ENCODE measurements around the gene GDF10.

Gene GDF10, protein sequence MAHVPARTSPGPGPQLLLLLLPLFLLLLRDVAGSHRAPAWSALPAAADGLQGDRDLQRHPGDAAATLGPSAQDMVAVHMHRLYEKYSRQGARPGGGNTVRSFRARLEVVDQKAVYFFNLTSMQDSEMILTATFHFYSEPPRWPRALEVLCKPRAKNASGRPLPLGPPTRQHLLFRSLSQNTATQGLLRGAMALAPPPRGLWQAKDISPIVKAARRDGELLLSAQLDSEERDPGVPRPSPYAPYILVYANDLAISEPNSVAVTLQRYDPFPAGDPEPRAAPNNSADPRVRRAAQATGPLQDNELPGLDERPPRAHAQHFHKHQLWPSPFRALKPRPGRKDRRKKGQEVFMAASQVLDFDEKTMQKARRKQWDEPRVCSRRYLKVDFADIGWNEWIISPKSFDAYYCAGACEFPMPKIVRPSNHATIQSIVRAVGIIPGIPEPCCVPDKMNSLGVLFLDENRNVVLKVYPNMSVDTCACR

GRCh38 chr10:47299611-47300428 is at the start of gene GDF10:
Gene GDF10 (plus strand): TSS chr10:47300197. CDS start chr10:47300652, 455 bp downstream.
- peak in 1 of 2 donors; percentile 26 for DNase-seq (ENCODE audit: low read depth in 1 of 2, low spot score in 1 of 2)

DNA sequence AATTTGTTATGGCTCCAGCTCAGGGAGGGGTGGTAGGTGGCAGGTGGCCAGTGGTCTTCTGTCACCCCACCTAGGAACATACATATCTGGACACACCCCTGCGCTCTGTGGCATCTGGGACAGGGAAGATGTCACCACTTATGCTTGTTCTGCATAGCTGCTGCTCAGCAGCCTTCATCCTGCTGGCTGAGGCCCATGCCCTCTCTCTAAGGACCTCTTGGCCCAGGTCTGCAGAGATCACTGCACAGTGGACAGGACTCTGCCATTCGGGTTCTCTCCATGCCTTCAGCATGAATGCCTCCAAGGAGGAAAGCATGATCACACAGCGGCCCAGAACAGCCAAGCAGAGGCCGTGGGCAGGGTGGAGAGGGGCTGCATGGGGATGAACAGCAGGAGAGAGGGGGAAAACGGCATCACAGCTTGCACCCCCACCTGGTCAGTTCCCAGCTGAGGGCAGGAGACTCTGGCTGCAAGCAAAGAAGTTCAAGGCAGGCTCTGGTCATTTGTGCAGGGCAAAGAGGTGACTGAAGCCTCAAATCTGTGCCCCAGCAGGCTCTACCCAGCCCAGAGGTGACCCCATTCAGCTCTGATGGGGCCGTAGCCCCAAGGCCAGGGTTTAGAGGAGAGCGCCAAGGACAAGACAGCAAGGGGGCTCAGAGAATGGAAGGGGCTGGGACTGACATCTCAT is 47.8 kb upstream of the GDF10 start:
- no peak for DNase-seq (ENCODE audit: low read depth in 1 of 2, low spot score in 1 of 2)

- DNase-seq (ENCODE audit: low read depth in 1 of 2, low spot score in 1 of 2): no peak
These were observed 46.9 kb upstream of the GDF10 start for GRCh38 chr10:47253030-47253637.

GRCh38 chr10:47253651-47254375 is 46.2 kb upstream of the GDF10 start:
- no peak for DNase-seq (ENCODE audit: low read depth in 1 of 2, low spot score in 1 of 2)

DNA sequence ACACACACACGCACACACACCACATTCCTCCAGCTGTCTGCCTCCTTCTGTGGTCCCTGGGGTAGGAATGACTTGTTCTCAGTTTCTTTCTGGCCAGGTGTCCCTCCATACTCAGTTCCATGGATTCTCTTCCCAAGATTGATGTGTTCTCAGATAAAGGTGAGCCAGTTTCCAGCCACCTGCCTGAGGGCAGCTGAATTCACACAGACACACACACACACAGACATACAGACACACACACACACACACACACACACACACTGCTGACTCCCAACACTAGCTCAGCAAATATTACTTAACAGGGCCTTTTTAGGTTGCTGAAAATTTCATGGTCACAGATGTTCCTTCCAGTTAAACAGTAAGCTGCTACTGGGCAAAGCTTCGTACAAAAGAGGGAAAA is 45.4 kb upstream of the GDF10 start:
- no peak for DNase-seq (ENCODE audit: low read depth in 1 of 2, low spot score in 1 of 2)

DNA sequence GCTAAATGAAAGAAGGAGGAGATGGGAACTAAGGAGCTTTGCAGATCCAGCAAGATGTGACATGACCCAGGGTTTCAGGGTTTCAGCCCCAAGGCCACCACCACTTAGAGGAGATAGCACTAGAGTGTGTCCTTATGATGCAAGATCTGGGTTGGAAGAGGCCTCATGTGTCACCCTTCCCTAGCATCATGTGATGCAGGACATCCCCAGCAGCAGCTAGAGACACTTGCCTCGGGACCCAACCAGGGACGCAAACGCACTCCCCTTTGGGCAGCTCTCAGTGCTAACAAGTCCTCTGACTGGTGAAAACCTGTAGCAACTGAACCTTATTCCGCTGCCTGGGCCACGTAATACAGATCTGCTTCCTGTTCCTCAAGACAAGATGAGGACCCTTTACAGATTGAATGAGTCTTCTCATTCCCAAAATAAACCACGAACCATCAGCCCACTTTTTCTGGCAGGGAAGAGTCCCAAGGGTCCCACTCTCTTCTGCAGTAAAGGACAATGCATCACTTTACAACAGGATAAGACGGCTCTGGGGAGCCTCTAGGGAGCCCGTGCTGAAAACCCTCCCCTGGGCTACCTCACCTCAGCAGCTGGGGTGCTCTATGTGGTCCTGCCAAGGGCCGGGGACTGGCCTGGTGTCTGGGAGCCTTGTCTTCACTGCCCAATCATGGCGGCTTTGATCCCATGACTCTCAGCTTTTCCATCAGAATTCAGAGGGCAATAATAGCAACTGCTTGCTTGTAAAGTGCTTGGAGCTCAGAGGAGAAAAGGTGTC is 44.8 kb upstream of the GDF10 start:
- no peak for DNase-seq (ENCODE audit: low read depth in 1 of 2, low spot score in 1 of 2)

GRCh38 chr10:47255866-47256265 is 44.1 kb upstream of the GDF10 start:
- no peak for DNase-seq (ENCODE audit: low read depth in 1 of 2, low spot score in 1 of 2)

- DNase-seq (ENCODE audit: low read depth in 1 of 2, low spot score in 1 of 2): no peak
These were observed 43.2 kb upstream of the GDF10 start for GRCh38 chr10:47256751-47257336.

- DNase-seq (ENCODE audit: low read depth in 1 of 2, low spot score in 1 of 2): no peak
These were observed 42.4 kb upstream of the GDF10 start for GRCh38 chr10:47257396-47258120.

- no peak for DNase-seq (ENCODE audit: low read depth in 1 of 2, low spot score in 1 of 2)
These were observed 41.1 kb upstream of the GDF10 start for GRCh38 chr10:47258921-47259320.

GRCh38 chr10:47259466-47259865 is 40.5 kb upstream of the GDF10 start:
- DNase-seq (ENCODE audit: low read depth in 1 of 2, low spot score in 1 of 2): no peak

- no peak for DNase-seq (ENCODE audit: low read depth in 1 of 2, low spot score in 1 of 2)
These were observed 39.4 kb upstream of the GDF10 start for GRCh38 chr10:47260505-47261111.

GRCh38 chr10:47261121-47261520 is 38.9 kb upstream of the GDF10 start:
- no peak for DNase-seq (ENCODE audit: low read depth in 1 of 2, low spot score in 1 of 2)

GRCh38 chr10:47261556-47261955 is 38.4 kb upstream of the GDF10 start:
- no peak for DNase-seq (ENCODE audit: low read depth in 1 of 2, low spot score in 1 of 2)

DNA sequence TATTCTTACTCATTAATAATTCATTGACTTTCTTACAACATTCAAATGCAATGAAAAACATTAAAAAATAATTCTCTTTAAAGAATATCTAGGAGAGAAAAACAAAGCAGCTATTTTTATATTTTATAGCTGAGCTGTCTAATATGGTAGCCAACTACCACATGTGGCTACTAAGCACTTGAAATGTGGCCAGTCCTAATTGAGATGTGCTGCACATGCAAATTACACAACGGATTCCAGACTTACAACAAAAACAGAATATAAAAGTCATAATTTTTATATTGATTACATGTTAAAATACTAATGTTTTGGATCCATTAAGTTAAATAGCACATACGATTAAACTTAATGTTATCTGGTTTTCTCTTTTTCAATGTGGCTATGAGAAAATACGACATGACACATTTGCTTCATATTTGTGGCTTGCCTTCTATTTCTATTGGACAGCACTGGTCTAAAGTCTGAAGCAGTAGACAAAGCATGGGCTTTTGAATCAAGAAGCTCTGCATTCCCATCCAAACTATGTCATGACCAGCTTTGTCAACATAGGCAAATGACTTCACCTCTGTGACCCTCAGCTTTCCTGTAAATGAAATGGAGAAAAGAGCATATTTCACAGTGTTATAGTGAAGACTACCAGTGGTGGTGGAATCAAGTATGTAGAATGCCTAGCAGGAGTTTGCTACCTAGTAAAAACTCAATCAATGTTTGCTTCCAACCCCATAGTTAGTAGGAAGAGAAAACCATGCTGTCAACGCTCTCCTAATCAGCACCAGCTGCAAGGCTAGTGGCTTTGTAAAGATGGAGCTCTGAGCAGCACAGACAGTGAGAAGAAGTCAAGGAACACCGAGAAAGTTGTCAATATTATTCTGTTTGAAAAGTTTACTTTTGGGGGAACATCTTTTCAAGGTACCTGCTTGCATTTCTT is 37.1 kb upstream of the GDF10 start:
- DNase-seq (ENCODE audit: low read depth in 1 of 2, low spot score in 1 of 2): no peak

DNA sequence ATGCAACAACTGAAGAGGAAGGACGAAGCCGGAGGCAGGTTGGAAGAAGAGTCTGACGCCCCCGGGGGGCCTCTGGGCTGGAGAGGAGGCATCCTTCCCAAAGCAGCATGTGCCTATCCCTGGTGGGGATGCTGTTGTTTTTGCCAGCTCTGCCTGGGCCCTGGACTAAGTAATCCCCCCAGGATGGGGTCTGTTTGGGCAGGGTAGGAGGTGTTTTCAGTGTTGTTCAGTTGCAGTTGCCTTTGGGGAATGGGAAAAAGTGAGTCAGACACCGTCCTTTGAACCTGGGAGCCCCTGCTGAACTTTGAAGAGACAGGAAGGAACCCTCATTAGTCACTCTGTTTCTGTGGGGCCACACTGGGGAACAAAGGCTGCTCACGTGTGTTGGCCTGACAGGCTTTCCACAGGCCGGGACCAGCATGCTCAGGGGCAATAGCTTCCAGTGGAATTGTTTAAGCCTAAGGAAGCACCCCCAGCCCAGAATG is 35.2 kb upstream of the GDF10 start:
- peak; percentile 25 to 46 for DNase-seq (ENCODE audit: low read depth in 1 of 2, low spot score in 1 of 2)

DNA sequence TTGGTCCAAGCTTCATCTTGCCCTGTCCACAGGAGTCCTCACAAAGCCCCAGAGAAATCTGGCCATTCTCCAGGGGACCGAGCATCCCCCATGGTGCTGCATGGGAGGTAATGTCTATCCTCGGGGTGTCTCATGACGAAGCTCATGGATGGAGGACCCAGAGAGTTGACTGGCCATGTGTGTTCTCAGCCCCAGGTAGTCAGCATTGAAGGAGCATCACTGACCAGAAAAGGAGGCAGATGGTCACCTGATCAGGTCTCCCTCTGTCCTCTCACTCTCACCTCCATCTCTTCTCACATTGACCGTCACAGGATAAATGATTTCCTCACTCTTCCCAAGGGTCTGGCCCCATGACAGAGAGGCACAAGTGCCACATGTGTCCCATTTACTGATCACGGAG is 33.4 kb upstream of the GDF10 start:
- no peak for DNase-seq (ENCODE audit: low read depth in 1 of 2, low spot score in 1 of 2)

All from stimulated activated CD4-positive, alpha-beta T cell treated with anti-CD3 and anti-CD28 coated beads, Interleukin-15, amount 100 ng/mL, for 1 hour (primary cell).